IPS DF 6.9 (cell line): ENCODE measurements around the gene RTF2.
"Not testable (repeated sequence)": the region's sequence is repeated elsewhere in the genome, so short reads cannot be mapped to it uniquely, and the experiment has no call there.

ENCODE experiments used
- DNase-seq: peaks from one replicate; pipeline ENCODE4 v3.0.0-alpha.2; 2013; ENCODE audit warnings: low read depth, low spot score
- H3K27ac ChIP-seq: one replicate; pipeline ENCODE4 v1.5.1; 2013; ENCODE audit warnings: low read length, control low read depth
- H3K27me3 ChIP-seq: 2 replicates; pipeline ENCODE4 v1.6.1; 2013; ENCODE audit warnings: mild to moderate bottlenecking, low read length; ENCODE audit not compliant: control insufficient read depth, insufficient read depth
- H3K36me3 ChIP-seq: 2 replicates; pipeline ENCODE4 v1.6.1; 2013; ENCODE audit warnings: low read length; ENCODE audit not compliant: control insufficient read depth, insufficient read depth
- H3K4me1 ChIP-seq: 2 replicates; pipeline ENCODE4 v1.6.1; 2013; ENCODE audit warnings: low read length; ENCODE audit not compliant: control insufficient read depth, insufficient read depth
- H3K4me3 ChIP-seq: 2 replicates; pipeline ENCODE4 v1.5.1; 2013; ENCODE audit warnings: mild to moderate bottlenecking, low read length
- H3K9me3 ChIP-seq: 2 replicates; pipeline ENCODE4 v1.6.1; 2013; ENCODE audit warnings: low read length, inconsistent platforms; ENCODE audit not compliant: control insufficient read depth, insufficient read depth
- WGBS: extraction: QIAGEN DNeasy Blood & Tissue Kit; methylation state at CpG from one replicate; pipeline ENCODE4 v1.1.7; 2013; ENCODE audit warnings: mixed read lengths, missing lambda C conversion rate; ENCODE audit not compliant: insufficient read length, insufficient coverage; 5-methylcytosine and 5-hydroxymethylcytosine counted together

Gene RTF2

DNA sequence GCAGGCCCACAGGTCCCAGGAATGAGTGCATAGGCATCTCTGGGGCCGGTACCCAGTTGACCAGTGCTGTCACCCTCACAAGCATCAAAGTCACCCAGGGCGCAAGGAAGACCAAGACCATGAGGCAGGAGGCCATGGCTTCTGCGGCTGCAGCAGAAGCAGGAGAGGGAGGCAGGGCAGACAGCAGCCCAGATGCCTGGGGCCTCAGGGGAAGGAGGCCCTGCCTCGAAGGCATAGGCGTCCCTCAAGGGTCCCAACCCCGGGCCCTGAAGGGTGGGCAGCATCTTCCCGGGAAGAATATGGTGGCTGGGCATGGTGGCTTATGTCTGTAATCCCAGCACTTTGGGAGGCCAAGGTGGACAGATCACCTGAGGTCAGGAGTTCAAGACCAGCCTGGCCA, 59.1 kb downstream of the RTF2 start:
- no peaks in the 10 kb centered on the region for H3K9me3 ChIP-seq
- H3K27me3 ChIP-seq, result no peaks in the 10 kb centered on the region
- H3K4me3 ChIP-seq, result no peak overlapping the region
- H3K27ac ChIP-seq, result no peak overlapping the region
- H3K4me1 ChIP-seq, result no peaks in the 10 kb centered on the region
- DNase-seq, result no peak
- WGBS, result no CpG with 5 or more reads among the region's 7 CpGs
- no peaks in the 10 kb centered on the region for H3K36me3 ChIP-seq

DNA sequence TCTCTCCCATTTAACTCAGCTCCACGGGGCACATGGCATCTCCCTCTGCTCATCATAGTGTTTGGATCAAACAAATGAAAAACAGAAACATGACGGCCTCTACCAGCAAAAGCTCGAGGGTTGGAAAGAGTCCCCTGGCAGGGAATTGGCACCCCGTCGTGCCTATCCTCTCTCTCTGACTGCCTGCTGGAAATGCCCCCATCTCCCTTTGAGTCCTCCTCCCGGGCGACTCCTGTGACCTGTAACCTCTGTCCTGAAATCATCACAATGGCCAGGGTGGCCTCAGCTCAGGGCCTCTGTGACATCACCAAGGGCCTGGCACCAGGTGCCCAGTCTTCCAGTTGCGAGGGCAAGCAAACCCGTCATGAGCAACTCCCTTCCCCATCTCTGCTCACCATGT, 64.5 kb downstream of the RTF2 start, which contains the start of gene FAM209B:
TSS of gene FAM209B (plus strand) at position 301 of the 400 bp plus-strand sequence. CDS start at position 397, 96 bp downstream.
- WGBS, result no CpG with 5 or more reads among the region's 9 CpGs
- not testable (repeated sequence) for H3K9me3 ChIP-seq, H3K27me3 ChIP-seq, H3K4me1 ChIP-seq, DNase-seq, H3K4me3 ChIP-seq, H3K27ac ChIP-seq, H3K36me3 ChIP-seq

DNA sequence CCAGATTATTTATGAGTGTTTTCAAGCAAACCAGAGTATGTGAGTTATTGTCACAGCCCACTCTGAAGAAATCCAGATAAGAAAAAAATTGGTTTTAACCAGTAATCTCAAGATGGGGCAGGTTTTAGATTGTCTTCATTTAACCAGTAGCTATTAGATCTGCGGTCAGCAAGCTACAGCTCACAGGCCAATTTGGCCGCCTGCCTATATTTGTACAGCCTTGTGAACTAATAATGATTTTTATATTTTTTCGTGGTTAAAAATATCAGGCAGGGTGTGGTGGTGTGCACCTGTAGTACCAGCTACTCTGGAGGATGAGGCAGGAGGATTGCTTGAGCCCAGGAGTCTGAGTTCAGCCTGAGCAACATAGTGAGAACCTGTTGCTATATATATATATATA, 69.6 kb downstream of the RTF2 start:
- Histone ChIP-seq H3K27me3 (no peaks in the 10 kb centered on the region), H3K4me1 (no peaks in the 10 kb centered on the region), H3K9me3 (no peaks in the 10 kb centered on the region; the same call in 1 of the 2 replicates), H3K27ac (no peak overlapping the region), H3K36me3 (no peaks in the 10 kb centered on the region), H3K4me3 (no peak overlapping the region)
- no CpG with 5 or more reads among the region's 3 CpGs for WGBS
- no peak for DNase-seq

DNA sequence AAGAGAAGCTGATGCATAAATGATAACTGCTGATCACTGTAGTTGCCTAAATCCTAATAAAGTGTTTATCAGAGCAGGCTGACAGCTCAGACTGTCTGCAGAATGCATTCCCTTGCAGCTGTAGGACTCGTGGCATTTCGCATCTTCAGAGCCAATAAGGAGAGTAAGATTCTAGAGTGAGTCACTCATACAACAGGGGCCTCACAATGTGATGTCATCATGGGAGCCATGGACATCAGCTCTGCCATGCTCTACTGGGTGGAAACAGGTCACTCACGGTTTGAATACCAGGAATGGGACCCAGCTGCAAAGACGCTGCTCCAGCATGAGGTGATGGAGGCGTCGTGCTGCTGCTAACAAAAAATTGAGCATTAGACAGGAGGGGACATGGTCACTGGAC, 72.0 kb downstream of the RTF2 start:
- no peak overlapping the region for H3K4me3 ChIP-seq
- no peak overlapping the region for H3K27ac ChIP-seq
- no peaks in the 10 kb centered on the region for H3K36me3 ChIP-seq
- DNase-seq, result no peak
- no peaks in the 10 kb centered on the region for H3K4me1 ChIP-seq
- H3K9me3 ChIP-seq, result no peaks in the 10 kb centered on the region; the same call in 1 of the 2 replicates
- H3K27me3 ChIP-seq, result no peaks in the 10 kb centered on the region
- WGBS, result no CpG with 5 or more reads among the region's 6 CpGs

DNA sequence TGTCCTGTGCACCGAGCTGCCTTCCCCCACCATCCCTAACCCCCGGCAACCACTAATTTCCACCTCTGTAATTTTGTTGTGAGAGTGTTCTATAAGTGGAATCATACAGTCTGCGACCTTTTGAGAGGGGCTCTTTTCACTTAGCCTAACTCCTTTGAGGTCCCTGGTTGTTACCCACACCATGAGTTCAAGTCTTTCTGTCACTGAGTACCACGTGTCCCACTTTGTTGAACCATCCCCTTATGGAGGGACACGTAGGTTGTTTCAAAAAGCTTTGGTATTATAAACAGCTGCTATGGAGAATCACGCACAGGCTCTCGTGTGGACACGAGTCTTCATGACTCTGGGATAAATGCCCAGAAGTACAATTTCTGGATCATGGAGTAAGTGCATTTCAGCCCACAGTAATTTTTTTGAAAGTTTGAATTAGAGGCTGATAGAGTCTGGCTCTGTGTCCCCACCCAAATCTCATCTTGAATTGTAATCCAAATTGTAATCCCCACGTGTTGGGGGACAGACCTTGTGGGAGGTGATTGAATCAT, 74.1 kb downstream of the RTF2 start:
- DNase-seq, result no peak
- Histone ChIP-seq H3K4me3 (no peak overlapping the region), H3K36me3 (no peaks in the 10 kb centered on the region), H3K4me1 (no peaks in the 10 kb centered on the region), H3K27me3 (no peaks in the 10 kb centered on the region), H3K27ac (no peak overlapping the region), H3K9me3 (no peaks in the 10 kb centered on the region; the same call in 1 of the 2 replicates)
- WGBS, result no CpG with 5 or more reads among the region's 9 CpGs

DNA sequence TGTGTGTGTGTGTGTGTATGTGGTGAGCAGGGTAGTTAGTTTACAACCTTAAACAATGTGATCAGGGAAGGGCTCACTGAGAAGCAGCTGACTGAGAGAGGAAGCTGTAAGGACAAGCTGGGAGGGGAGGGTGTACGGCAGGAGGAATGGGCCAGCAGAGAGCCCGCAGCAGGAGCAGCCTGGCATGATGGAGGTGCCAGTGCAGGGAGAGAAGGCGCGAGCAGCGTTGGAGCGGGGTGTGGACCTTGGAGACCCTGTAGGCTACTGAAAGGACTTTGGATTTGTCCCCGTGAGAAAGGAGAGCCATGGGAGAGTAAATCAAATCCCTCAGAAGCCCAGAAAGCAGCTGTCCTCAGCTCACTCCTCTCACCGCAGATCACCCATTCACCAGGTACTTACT, 83.1 kb downstream of the RTF2 start:
- no peak overlapping the region for H3K27ac ChIP-seq

DNA sequence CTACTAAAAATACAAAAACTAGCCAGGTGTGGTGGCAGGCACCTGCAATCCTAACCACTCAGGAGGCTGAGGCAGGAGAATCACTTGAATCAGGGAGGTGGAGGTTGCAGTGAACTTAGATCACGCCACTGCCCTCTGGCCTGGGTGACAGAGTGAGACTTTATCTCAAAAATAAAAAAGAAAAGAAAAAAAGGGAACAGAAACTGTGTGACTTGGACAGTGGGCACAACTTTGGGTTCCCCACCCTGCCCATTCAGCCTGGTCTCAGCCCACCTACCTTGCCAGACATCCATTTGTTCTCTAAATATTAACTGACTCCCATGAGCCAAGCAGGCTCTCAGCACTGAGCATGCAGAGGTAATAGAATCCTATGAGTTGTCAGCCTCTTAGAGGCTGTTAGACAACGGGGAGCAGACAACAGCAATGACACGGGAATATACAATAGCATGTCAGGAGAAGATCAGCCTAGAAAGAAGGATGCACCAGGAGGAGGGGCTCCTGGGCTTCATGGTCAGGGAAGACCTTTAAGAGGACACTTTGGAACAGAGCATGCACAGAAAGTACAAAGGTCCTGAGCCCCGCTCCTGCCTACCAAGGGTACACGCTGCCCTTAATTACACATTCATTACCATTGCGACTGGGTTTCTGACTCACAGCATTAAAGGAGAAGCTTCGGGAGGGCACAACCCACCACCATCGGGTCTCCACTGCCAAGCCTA, 84.6 kb downstream of the RTF2 start:
- Histone ChIP-seq H3K27me3 (no peaks in the 10 kb centered on the region), H3K36me3 (no peaks in the 10 kb centered on the region), H3K9me3 (no peaks in the 10 kb centered on the region), H3K27ac (no peak overlapping the region), H3K4me1 (no peaks in the 10 kb centered on the region), H3K4me3 (no peak overlapping the region)
- WGBS, result no CpG with 5 or more reads among the region's 8 CpGs
- no peak for DNase-seq

More for the DNA sequence above, 83.1 kb downstream of the RTF2 start:
- no peak for DNase-seq
- no peak overlapping the region for H3K4me3 ChIP-seq
- WGBS, result no CpG with 5 or more reads among the region's 8 CpGs
- H3K27me3 ChIP-seq, result no peaks in the 10 kb centered on the region
- H3K4me1 ChIP-seq, result no peaks in the 10 kb centered on the region
- no peaks in the 10 kb centered on the region for H3K9me3 ChIP-seq
- no peaks in the 10 kb centered on the region for H3K36me3 ChIP-seq

DNA sequence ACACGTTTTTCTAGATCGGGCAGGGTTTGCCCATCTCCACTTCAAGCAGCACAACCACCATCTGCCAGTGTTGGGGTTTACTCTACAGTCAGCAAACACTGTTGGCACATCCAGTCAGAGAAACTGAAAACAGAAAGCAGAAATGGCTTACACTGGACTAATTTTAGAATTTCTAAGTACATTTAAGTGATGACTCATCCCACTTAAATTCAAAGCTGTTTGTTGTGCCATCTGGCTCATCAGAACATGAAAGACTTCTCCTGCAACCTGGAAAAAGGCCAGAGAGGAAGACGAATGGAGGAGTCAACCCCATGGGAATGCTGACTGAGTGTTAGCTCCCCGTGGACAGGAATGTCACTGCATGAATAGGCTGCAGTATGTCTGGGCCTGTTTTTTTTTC, 86.4 kb downstream of the RTF2 start:
- no CpG with 5 or more reads among the region's 4 CpGs for WGBS
- Histone ChIP-seq H3K4me3 (no peak overlapping the region), H3K9me3 (no peaks in the 10 kb centered on the region), H3K4me1 (no peaks in the 10 kb centered on the region), H3K36me3 (no peaks in the 10 kb centered on the region), H3K27me3 (no peaks in the 10 kb centered on the region), H3K27ac (no peak overlapping the region)
- DNase-seq, result peak; percentile 31

DNA sequence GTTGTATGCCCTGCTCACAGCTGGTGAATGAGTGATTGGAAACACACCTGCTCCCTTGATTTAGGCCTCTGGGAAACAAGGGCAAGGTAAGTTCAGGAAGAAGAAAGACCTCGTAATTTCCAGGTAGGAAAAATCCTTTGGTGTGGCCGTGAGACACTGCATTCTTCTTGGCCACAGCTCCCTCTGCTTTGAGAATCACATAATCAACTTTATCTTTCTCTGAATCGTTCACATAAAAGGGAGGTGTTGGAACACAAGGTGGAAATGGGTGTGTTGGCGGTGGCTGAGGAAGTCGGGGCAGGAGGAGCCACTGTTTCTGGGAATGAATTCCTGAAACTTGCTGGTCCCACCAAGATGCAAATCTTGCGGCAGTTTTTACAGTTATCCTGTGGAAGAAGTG, 90.5 kb downstream of the RTF2 start:
- no peak for DNase-seq
- no peak overlapping the region for H3K4me3 ChIP-seq
- H3K4me1 ChIP-seq, result no peaks in the 10 kb centered on the region
- WGBS, result no CpG with 5 or more reads among the region's 6 CpGs
- no peaks in the 10 kb centered on the region for H3K36me3 ChIP-seq
- no peaks in the 10 kb centered on the region for H3K9me3 ChIP-seq
- H3K27ac ChIP-seq, result no peak overlapping the region
- no peaks in the 10 kb centered on the region for H3K27me3 ChIP-seq

DNA sequence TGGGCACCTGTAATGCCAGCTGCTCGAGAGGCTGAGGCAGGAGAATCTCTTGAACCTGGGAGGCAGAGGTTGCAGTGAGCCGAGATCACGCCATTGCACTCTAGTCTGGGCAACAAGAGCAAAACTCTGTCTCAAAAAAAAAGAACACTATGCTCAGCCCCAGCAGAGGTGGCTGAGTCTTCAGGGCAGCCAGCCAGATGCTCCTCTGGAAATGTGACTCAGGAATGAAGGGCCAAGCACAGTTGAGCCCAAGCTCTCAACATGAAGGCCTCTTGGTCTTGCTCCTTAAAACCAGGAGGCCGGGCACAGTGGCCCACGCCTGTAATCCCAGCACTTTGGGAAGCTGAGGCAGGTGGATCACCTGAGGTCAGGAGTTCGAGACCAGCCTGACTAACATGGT, 96.1 kb downstream of the RTF2 start:
- H3K36me3 ChIP-seq, H3K27ac ChIP-seq, H3K9me3 ChIP-seq, H3K27me3 ChIP-seq, DNase-seq, H3K4me1 ChIP-seq, H3K4me3 ChIP-seq: not testable (repeated sequence)
- no CpG with 5 or more reads among the region's 6 CpGs for WGBS

DNA sequence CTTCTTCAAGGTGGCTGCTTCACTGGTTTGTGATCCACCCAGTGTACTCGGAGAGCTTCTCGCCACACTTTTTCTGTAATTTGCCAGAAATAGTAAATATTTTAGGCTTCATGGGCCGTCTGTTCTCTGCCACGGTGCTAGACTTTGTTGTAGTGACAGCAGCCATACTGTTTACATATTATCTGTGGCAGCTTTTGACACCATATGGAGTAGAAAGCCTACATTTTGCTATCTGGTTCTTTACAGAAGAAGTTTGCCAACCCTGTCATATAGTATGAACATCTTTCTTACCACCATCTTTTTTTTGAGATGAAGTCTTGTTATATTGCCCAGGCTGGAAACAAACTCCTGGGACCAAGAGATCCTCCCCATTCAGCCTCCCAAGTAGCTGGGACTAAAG, 97.1 kb downstream of the RTF2 start:
- Histone ChIP-seq H3K4me1 (no peaks in the 10 kb centered on the region), H3K4me3 (no peak overlapping the region), H3K27ac (no peak overlapping the region), H3K27me3 (no peaks in the 10 kb centered on the region), H3K36me3 (no peaks in the 10 kb centered on the region), H3K9me3 (no peaks in the 10 kb centered on the region)
- DNase-seq, result no peak
- WGBS, result no CpG with 5 or more reads among the region's 4 CpGs
